H1 (cell line): ENCODE results near the gene SSRP1. TPM values are rescaled to one million over a fixed set of nuclear protein-coding genes. Genes with fewer than 3 reads are reported as not detected.

Experiments used
- CTCF ChIA-PET: fragments of 300-600 bp; sonication (Branson Sonifier 250); formaldehyde crosslinking; loops from one replicate; lab custom pipeline; 2021; ENCODE audit not compliant: partially characterized antibody; lab: Charles Lee
- POLR2A ChIA-PET: fragments of 300-600 bp; sonication (Branson Sonifier 250); formaldehyde crosslinking; loops from one replicate; lab custom pipeline; 2021; ENCODE audit warnings: inconsistent platforms; ENCODE audit not compliant: partially characterized antibody; lab: Charles Lee
- DNase-seq, 2 experiments: peaks; one replicate each; pipeline versions ENCODE4 v3.0.0 to v3.0.0-alpha.2; 2010 to 2022; ENCODE audit warnings: low spot score in 2 of 2, low read depth in 1 of 2, mixed read lengths in 1 of 2
- FAIRE-seq: peaks from 2 replicates; lab custom pipeline; 2011; peaks lifted over from hg19 to GRCh38; lab: Jason Lieb, UNC
- H2AFZ ChIP-seq: 2 replicates; pipeline ENCODE4 v1.8.1; 2012; ENCODE audit warnings: low read length, inconsistent platforms
- H2AK5ac ChIP-seq: 2 replicates; pipeline ENCODE4 v1.6.1; 2013; ENCODE audit warnings: low read depth, low read length
- H2BK120ac ChIP-seq: replicated peaks from 2 replicates; pipeline ENCODE3; 2013; ENCODE audit warnings: low read depth, low read length, inconsistent platforms
- H2BK12ac ChIP-seq: 2 replicates; pipeline ENCODE4 v1.6.1; 2013; ENCODE audit warnings: low read depth, low read length
- H2BK15ac ChIP-seq: 2 replicates; pipeline ENCODE4 v1.6.1; 2013; ENCODE audit warnings: low read length
- H2BK20ac ChIP-seq: 2 replicates; pipeline ENCODE4 v1.6.1; 2013; ENCODE audit warnings: low read length
- H2BK5ac ChIP-seq: 2 replicates; pipeline ENCODE4 v1.6.1; 2013; ENCODE audit warnings: low read depth, low read length
- H3K14ac ChIP-seq: 2 replicates; pipeline ENCODE4 v1.6.1; 2013; ENCODE audit warnings: inconsistent platforms; ENCODE audit not compliant: insufficient read length
- H3K18ac ChIP-seq: 2 replicates; pipeline ENCODE4 v1.6.1; 2013; ENCODE audit warnings: low read length; ENCODE audit errors: extremely low read depth
- H3K23ac ChIP-seq: 2 replicates; pipeline ENCODE4 v1.6.1; 2013; ENCODE audit warnings: inconsistent platforms; ENCODE audit not compliant: insufficient read length
- H3K23me2 ChIP-seq: 2 replicates; pipeline ENCODE4 v1.6.1; 2013; ENCODE audit warnings: low read depth, low read length
- H3K27ac ChIP-seq: 2 replicates; pipeline ENCODE4 v1.6.1; 2011; ENCODE audit warnings: low read depth, low read length, inconsistent platforms
- H3K27me3 ChIP-seq, 4 experiments: replicated peaks in 1 of 4; 1 replicate in 1 of 4; 2 replicates in 3 of 4; pipeline versions ENCODE4 v1.6.1 to v1.8.1; 2011 to 2013; ENCODE audit warnings: low read length in 3 of 4, mild to moderate bottlenecking in 3 of 4, inconsistent platforms in 2 of 4, mixed read lengths in 2 of 4, moderate library complexity in 1 of 4; ENCODE audit not compliant: control insufficient read depth in 3 of 4, insufficient read depth in 3 of 4; ENCODE audit errors: extremely low read depth in 1 of 4
- H3K36me3 ChIP-seq, 4 experiments: 2 replicates each; pipeline versions ENCODE4 v1.6.1 to v1.8.1; 2011 to 2013; ENCODE audit warnings: mild to moderate bottlenecking in 4 of 4, low read length in 3 of 4, moderate library complexity in 2 of 4, control low read depth in 1 of 4, inconsistent platforms in 1 of 4; ENCODE audit not compliant: insufficient read depth in 4 of 4, control insufficient read depth in 2 of 4
- H3K4ac ChIP-seq: replicated peaks from 2 replicates; pipeline ENCODE3; 2013; ENCODE audit warnings: low read length, low read depth, mixed read lengths, inconsistent platforms; ENCODE audit not compliant: insufficient read length
- H3K4me1 ChIP-seq, 4 experiments: replicated peaks in 1 of 4; 1 replicate in 1 of 4; 2 replicates in 3 of 4; pipeline versions ENCODE4 v1.6.1 to v1.8.1; 2011 to 2013; ENCODE audit warnings: low read length in 3 of 4, inconsistent platforms in 2 of 4, mixed read lengths in 1 of 4; ENCODE audit not compliant: insufficient read depth in 4 of 4, control insufficient read depth in 3 of 4
- H3K4me2 ChIP-seq, 2 experiments: 2 replicates each; pipeline versions ENCODE4 v1.6.1 to v1.8.1; 2011 to 2013; ENCODE audit warnings: low read depth in 2 of 2, low read length in 2 of 2, control low read depth in 1 of 2, inconsistent platforms in 1 of 2, mild to moderate bottlenecking in 1 of 2; ENCODE audit not compliant: insufficient read depth in 1 of 2
- H3K4me3 ChIP-seq, 4 experiments: fragments of 200-600, 300-600 bp in 1 of 4; sonication (generic), shearing (Covaris generic), sonication (Bioruptor Twin) in 1 of 4; 2 replicates each; pipeline versions ENCODE4 v1.5.1 to v1.8.1; 2011 to 2016; ENCODE audit warnings: low read length in 4 of 4, low read depth in 3 of 4, control low read depth in 2 of 4, inconsistent platforms in 2 of 4, mild to moderate bottlenecking in 2 of 4, mixed read lengths in 1 of 4, moderate library complexity in 1 of 4; ENCODE audit not compliant: insufficient read depth in 2 of 4; ENCODE audit errors: extremely low read depth in 1 of 4
- H3K56ac ChIP-seq: replicated peaks from 2 replicates; pipeline ENCODE3; 2013; ENCODE audit warnings: low read depth, mild to moderate bottlenecking, mixed read lengths, low read length, inconsistent platforms; ENCODE audit not compliant: insufficient read length
- H3K79me1 ChIP-seq: 2 replicates; pipeline ENCODE4 v1.6.1; 2013; ENCODE audit warnings: low read depth, low read length, control low read depth
- H3K79me2 ChIP-seq, 2 experiments: 2 replicates each; pipeline versions ENCODE4 v1.6.1 to v1.8.1; 2012 to 2013; ENCODE audit warnings: low read length in 2 of 2, mild to moderate bottlenecking in 2 of 2, inconsistent platforms in 1 of 2; ENCODE audit not compliant: insufficient read depth in 2 of 2, control insufficient read depth in 1 of 2
- H3K9ac ChIP-seq, 4 experiments: replicated peaks in 1 of 4; 1 replicate in 1 of 4; 2 replicates in 3 of 4; pipeline versions ENCODE4 v1.6.1 to v1.8.1; 2011 to 2013; ENCODE audit warnings: low read depth in 3 of 4, low read length in 3 of 4, control low read depth in 2 of 4, mild to moderate bottlenecking in 2 of 4, moderate library complexity in 2 of 4, inconsistent platforms in 1 of 4; ENCODE audit errors: extremely low read depth in 1 of 4
- H3K9me3 ChIP-seq, 2 experiments: 2 replicates each; pipeline versions ENCODE4 v1.6.1 to v1.8.1; 2012 to 2013; ENCODE audit warnings: mild to moderate bottlenecking in 2 of 2, moderate library complexity in 2 of 2, control low read depth in 1 of 2, inconsistent platforms in 1 of 2, low read depth in 1 of 2, low read length in 1 of 2, mixed read lengths in 1 of 2; ENCODE audit not compliant: insufficient read depth in 2 of 2
- H4K20me1 ChIP-seq, 2 experiments: replicated peaks in 1 of 2; 2 replicates each; pipeline versions ENCODE3 to v1.8.1; 2011 to 2013; ENCODE audit warnings: inconsistent platforms in 2 of 2, low read length in 2 of 2, mild to moderate bottlenecking in 1 of 2; ENCODE audit not compliant: insufficient read depth in 2 of 2, control insufficient read depth in 1 of 2
- H4K5ac ChIP-seq: 2 replicates; pipeline ENCODE4 v1.6.1; 2013; ENCODE audit warnings: low read length, low read depth, mixed read lengths, inconsistent platforms; ENCODE audit not compliant: insufficient read length
- H4K8ac ChIP-seq: 2 replicates; pipeline ENCODE4 v1.8.0; 2013; ENCODE audit warnings: mild to moderate bottlenecking, moderate library complexity, low read length, inconsistent platforms; ENCODE audit not compliant: insufficient read depth; ENCODE audit errors: extremely low read depth
- H4K91ac ChIP-seq: replicated peaks from 2 replicates; pipeline ENCODE3; 2013; ENCODE audit warnings: low read length, mixed read lengths, inconsistent platforms; ENCODE audit not compliant: insufficient read length
- BACH1 ChIP-seq: IDR thresholded peaks from 2 replicates; pipeline ENCODE4 v1.6.1; 2012; ENCODE audit warnings: low read length, improper control_type of control experiment
- BRCA1 ChIP-seq: IDR thresholded peaks from 2 replicates; pipeline ENCODE4 v1.6.1; 2012; ENCODE audit warnings: low read depth, low read length, improper control_type of control experiment
- CEBPB ChIP-seq: IDR thresholded peaks from 2 replicates; pipeline ENCODE4 v1.6.1; 2012; ENCODE audit warnings: low read depth, low read length
- CHD2 ChIP-seq: IDR thresholded peaks from 2 replicates; pipeline ENCODE4 v1.6.1; 2012; ENCODE audit warnings: low read length, improper control_type of control experiment
- EZH2 ChIP-seq: fragments of 200-600 bp; sonication (generic); IDR thresholded peaks from 2 replicates; pipeline ENCODE4 v1.7.1; 2012; ENCODE audit warnings: low read depth, mild to moderate bottlenecking, moderate library complexity, low read length, inconsistent platforms; ENCODE audit not compliant: severe bottlenecking
- MAFK ChIP-seq: IDR thresholded peaks from 2 replicates; pipeline ENCODE4 v1.6.1; 2012; ENCODE audit warnings: low read depth, mild to moderate bottlenecking, improper control_type of control experiment, low read length
- NANOG ChIP-seq: IDR thresholded peaks from 2 replicates; pipeline ENCODE4 v1.6.1; 2011; ENCODE audit warnings: low read length, low read depth, mild to moderate bottlenecking, inconsistent platforms; ENCODE audit not compliant: insufficient read depth, poor library complexity, severe bottlenecking
- PHF8 ChIP-seq: fragments of 200-600 bp; sonication (generic); conservative IDR thresholded peaks from 2 replicates; pipeline ENCODE4 v1.7.1; 2012; ENCODE audit warnings: low read depth, mild to moderate bottlenecking, inconsistent platforms, low read length, moderate library complexity
- RBBP5 ChIP-seq: IDR thresholded peaks from 2 replicates; pipeline ENCODE4 v1.7.1; 2012; ENCODE audit warnings: low read depth, mild to moderate bottlenecking, inconsistent platforms, low read length, moderate library complexity, borderline replicate concordance
- RXRA ChIP-seq: IDR thresholded peaks from 2 replicates; pipeline ENCODE4 v1.6.1; 2011; ENCODE audit warnings: low read depth, mild to moderate bottlenecking, low read length, moderate library complexity; ENCODE audit not compliant: insufficient read depth
- TAF7 ChIP-seq: optimal IDR thresholded peaks from 2 replicates; pipeline ENCODE3; 2011; ENCODE audit warnings: low read depth, mild to moderate bottlenecking, inconsistent platforms, low read length, moderate library complexity, borderline replicate concordance
- ZNF274 ChIP-seq: IDR thresholded peaks from 2 replicates; pipeline ENCODE4 v1.7.0; 2012; ENCODE audit warnings: low read length, borderline replicate concordance; ENCODE audit errors: extremely low read depth
- WGBS, 2 experiments: shearing (Covaris generic) in 1 of 2; methylation state at CpG; one replicate each; pipeline versions ENCODE4 v1.1.6 to v1.1.7; 2013 to 2015; ENCODE audit warnings: low lambda C conversion rate in 2 of 2, mixed read lengths in 2 of 2, inconsistent platforms in 1 of 2, low coverage in 1 of 2, missing lambda C conversion rate in 1 of 2; ENCODE audit not compliant: insufficient replicate concordance in 2 of 2, insufficient coverage in 1 of 2, insufficient read length in 1 of 2; ENCODE audit errors: extremely low coverage in 1 of 2, missing lambda C conversion rate in 1 of 2; 5-methylcytosine and 5-hydroxymethylcytosine counted together
- polyA plus RNA-seq, 7 experiments: library from polyadenylated mRNA; depleted of rRNA in 3 of 7; stranded (reverse) in 5 of 7; unstranded in 2 of 7; fragments of >200 nt in 5 of 7; fragments of 200-250 nt in 2 of 7; gene quantifications; 1 replicate in 5 of 7; 2 replicates in 1 of 7; 4 replicates in 1 of 7; pipeline versions ENCODE4 v1.2.1 to v1.2.3, GENCODE V29; 2011 to 2013; ENCODE audit warnings: missing spikeins in 2 of 7, mixed read lengths in 2 of 7
- total RNA-seq: library from RNA; stranded (reverse); fragmentation: NEBNext Ultra II Directional; extraction: Animal tissue kit (Norgen Biotek cat#: 25700); gene quantifications from 2 replicates; pipeline ENCODE4 v1.2.1, GENCODE V29; 2021

SSRP1 gene
- total and polyA plus RNA-seq, 2 of the 8 experiments (the other 6 are each of a cell fraction or from before 2014, with no cell fraction given) = 259 to 281 TPM

DNA sequence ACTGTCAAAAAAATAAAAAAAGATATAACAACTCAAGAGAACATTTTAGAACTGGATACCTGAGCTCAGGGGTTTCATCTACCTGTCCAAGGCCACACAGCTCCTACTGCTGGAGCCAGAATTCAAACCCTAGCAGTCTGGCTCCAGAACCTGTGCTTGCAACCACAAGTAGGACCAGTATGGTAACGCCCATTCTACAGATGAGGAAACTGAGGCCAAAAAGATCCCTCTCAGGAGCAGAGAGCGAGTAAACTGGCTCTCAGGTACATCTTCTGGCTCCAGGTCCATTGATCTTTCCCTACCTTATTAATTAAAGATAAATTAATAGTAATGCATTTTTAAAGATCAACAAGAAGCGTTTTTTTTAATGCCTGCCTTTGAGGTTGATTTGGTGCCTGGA is 21.6 kb upstream of the SSRP1 start:
- Histone ChIP-seq H3K9ac (no peak overlapping the region), H2BK5ac (no peak overlapping the region), H4K5ac (no peak overlapping the region), H2BK20ac (no peak overlapping the region), H3K4me2 (no peak overlapping the region), H2AFZ (no peak overlapping the region), H3K56ac (no peak overlapping the region), H3K79me1 (no peaks in the 10 kb centered on the region), H3K18ac (no peak overlapping the region), H2BK120ac (no peak overlapping the region), H3K9me3 (no peaks in the 10 kb centered on the region), H3K4me1 (peaks cover 0 to 6% (median 3%) of the 10 kb centered on the region in 4 experiments; a peak in 4 of 7 replicates), H4K20me1 (no peaks in the 10 kb centered on the region), H3K27me3 (no peaks in the 10 kb centered on the region; a peak in 1 of 7 replicates), H3K23ac (no peak overlapping the region), H2BK12ac (no peak overlapping the region), H3K36me3 (no peaks in the 10 kb centered on the region), H2BK15ac (no peak overlapping the region), H2AK5ac (no peak overlapping the region), H3K23me2 (no peaks in the 10 kb centered on the region; the same call in 1 of the 2 replicates), H4K8ac (no peak overlapping the region), H3K79me2 (no peaks in the 10 kb centered on the region), H3K4me3 (no peak overlapping the region), H4K91ac (no peak overlapping the region), H3K14ac (no peak overlapping the region), H3K4ac (no peak overlapping the region), H3K27ac (no peak overlapping the region)
- FAIRE-seq (no peak), DNase-seq (no peak)
- TF ChIP-seq ZNF274 (no peak), CEBPB (no peak), MAFK (no peak), BACH1 (no peak), TAF7 (no peak), RXRA (no peak), NANOG (no peak), RBBP5 (no peak), PHF8 (no peak), CHD2 (no peak), BRCA1 (no peak), EZH2 (no peak)
- WGBS, 2 experiments = 87% methylated on average over 3 of the region's 3 CpGs; no CpG with 5 or more reads in 1 of the 2 experiments
- POLR2A ChIA-PET = interaction anchor here (1.3 kb wide), 1 partner anchor 22 kb away, joined by 3 read pairs; the partner anchor contains the start of gene SSRP1
- CTCF ChIA-PET = interaction anchor here (1.1 to 2.7 kb wide), 7 partner anchors 9 to 169 kb away, joined by 3 to 13 read pairs (median 4); no protein-coding TSS in a partner anchor
